ENCODE results near the gene LRRC10B. TPM values are rescaled to one million over a fixed set of nuclear protein-coding genes. Genes with fewer than 3 reads are reported as not detected.

The LRRC10B gene
- total and polyA plus RNA-seq, 2 donors from 2014 or later: 1.0 to 2.9 TPM

- intact Hi-C loops (cut with DNase I): no loop called here
- no peak overlapping the region for H3K9ac ChIP-seq (ENCODE audit: low read length in 3 of 3)
- peaks cover 0 to 3% (median 2%) of the 10 kb centered on the region in 3 donors for H3K4me1 ChIP-seq (ENCODE audit: control insufficient read depth in 2 of 3, insufficient read depth in 2 of 3, low read depth in 1 of 3, low read length in 3 of 3)
- no peak for FAIRE-seq
- H3K9me3 ChIP-seq (ENCODE audit: control insufficient read depth in 2 of 3, insufficient read depth in 1 of 3, low read length in 3 of 3): no peaks in the 10 kb centered on the region
- H3K4me3 ChIP-seq (ENCODE audit: low read length in 3 of 3): peak overlapping the region in 1 of 3 donors; percentile 6
- no peaks in the 10 kb centered on the region for H3K36me3 ChIP-seq (ENCODE audit: control insufficient read depth in 2 of 3, insufficient read depth in 3 of 3, low read length in 3 of 3)
- no peaks in the 10 kb centered on the region for H3K27me3 ChIP-seq (ENCODE audit: control insufficient read depth, insufficient read depth, low read length)
- H3K27ac ChIP-seq (ENCODE audit: low read depth in 2 of 2, low read length in 2 of 2): no peak overlapping the region
- DNase-seq: peak in 3 of 5 donors; percentile 59 to 77 (median 74)
- peak; percentile 89 for TF ChIP-seq CTCF (IDR thresholded peaks at IDR 0.05; ENCODE audit: borderline replicate concordance, extremely low read depth, insufficient read depth)
Measured at GRCh38 chr11:61516675-61517572, 8.4 kb downstream of the LRRC10B start.

GRCh38 chr11:61518032-61518795 is 9.7 kb downstream of the LRRC10B start:
- FAIRE-seq: no peak
- H3K9me3 ChIP-seq (ENCODE audit: control insufficient read depth in 2 of 3, insufficient read depth in 1 of 3, low read length in 3 of 3): no peaks in the 10 kb centered on the region
- DNase-seq: no peak
- H3K4me3 ChIP-seq (ENCODE audit: low read length in 3 of 3): no peak overlapping the region
- no peak for TF ChIP-seq CTCF (IDR thresholded peaks at IDR 0.05; ENCODE audit: borderline replicate concordance, extremely low read depth, insufficient read depth)
- H3K27ac ChIP-seq (ENCODE audit: low read depth in 2 of 2, low read length in 2 of 2): no peak overlapping the region
- intact Hi-C loops (cut with DNase I): no loop called here
- H3K36me3 ChIP-seq (ENCODE audit: control insufficient read depth in 2 of 3, insufficient read depth in 3 of 3, low read length in 3 of 3): no peaks in the 10 kb centered on the region
- H3K27me3 ChIP-seq (ENCODE audit: control insufficient read depth, insufficient read depth, low read length): no peaks in the 10 kb centered on the region
- H3K9ac ChIP-seq (ENCODE audit: low read length in 3 of 3): no peak overlapping the region
- H3K4me1 ChIP-seq (ENCODE audit: control insufficient read depth in 2 of 3, insufficient read depth in 2 of 3, low read depth in 1 of 3, low read length in 3 of 3): peaks cover 0 to 3% (median 2%) of the 10 kb centered on the region in 3 donors

- H3K27me3 ChIP-seq (ENCODE audit: control insufficient read depth, insufficient read depth, low read length): no peaks in the 10 kb centered on the region
- FAIRE-seq (no peak), DNase-seq (no peak)
- intact Hi-C loops (cut with DNase I): no loop called here
- H3K4me3 ChIP-seq (ENCODE audit: low read length in 3 of 3): no peak overlapping the region
- H3K9ac ChIP-seq (ENCODE audit: low read length in 3 of 3): no peak overlapping the region
- no peak for TF ChIP-seq CTCF (IDR thresholded peaks at IDR 0.05; ENCODE audit: borderline replicate concordance, extremely low read depth, insufficient read depth)
- no peaks in the 10 kb centered on the region for H3K9me3 ChIP-seq (ENCODE audit: control insufficient read depth in 2 of 3, insufficient read depth in 1 of 3, low read length in 3 of 3)
- no peaks in the 10 kb centered on the region for H3K4me1 ChIP-seq (ENCODE audit: control insufficient read depth in 2 of 3, insufficient read depth in 2 of 3, low read depth in 1 of 3, low read length in 3 of 3)
- H3K27ac ChIP-seq (ENCODE audit: low read depth in 2 of 2, low read length in 2 of 2): no peak overlapping the region
- H3K36me3 ChIP-seq (ENCODE audit: control insufficient read depth in 2 of 3, insufficient read depth in 3 of 3, low read length in 3 of 3): no peaks in the 10 kb centered on the region
Measured at GRCh38 chr11:61522881-61523280, 14.3 kb downstream of the LRRC10B start.

All from kidney (tissue), 14 donors.